ENCODE measurements around the gene SPSB3. TPM values are rescaled to one million over a fixed set of nuclear protein-coding genes. Genes with fewer than 3 reads are reported as not detected.

The SPSB3 gene
- total and polyA plus RNA-seq, 2 of the 13 experiments (the other 11 are each of a cell fraction or from before 2014, with no cell fraction given), result 13.2 to 21.9 TPM

GRCh38 chr16:1772362-1772907, 9.9 kb downstream of the SPSB3 start, which contains the start of gene EME2 (continued):
- TF ChIP-seq CERS6 (CRISPR knock-in tag; IDR thresholded peaks at IDR 0.05), result no peak
- TF ChIP-seq TAF15 (IDR thresholded peaks at IDR 0.05; ENCODE audit: low read depth, low read length, poor library complexity, severe bottlenecking), result no peak

- Histone ChIP-seq H3K4me1 (ENCODE audit: insufficient read depth, low read length) (peaks cover 12% of the 10 kb centered on the region), H3K36me3 (replicated peaks in 1 of 2; ENCODE audit: control insufficient read depth in 1 of 2, insufficient read depth in 2 of 2, low read length in 2 of 2) (peaks cover 9 to 22% of the 10 kb centered on the region in 2 experiments; a peak in 4 of 5 replicates), H3K27ac (ENCODE audit: extremely low read length, insufficient read depth, low read length) (peak overlapping the region; percentile 90), H3K9me3 (ENCODE audit: low read length) (no peaks in the 10 kb centered on the region), H3K27me3 (ENCODE audit: control insufficient read depth in 1 of 2, insufficient read depth in 2 of 2, low read length in 2 of 2) (no peaks in the 10 kb centered on the region; a peak in 2 of 5 replicates), H3K9ac (ENCODE audit: insufficient read depth, low read depth, low read length) (peak overlapping the region; percentile 99), H4K20me1 (ENCODE audit: insufficient read depth, low read length) (no peaks in the 10 kb centered on the region), H3K4me2 (ENCODE audit: low read depth, low read length) (peak overlapping the region; percentile 91), H3K4me3 (replicated peaks in 1 of 3; ENCODE audit: insufficient read depth in 1 of 3, low read depth in 2 of 3, low read length in 3 of 3) (peak overlapping the region; percentile 94 to 96 (median 95)), H2AFZ (ENCODE audit: low read length) (no peak overlapping the region), H3K79me2 (ENCODE audit: insufficient read depth, low read length) (peaks cover 30% of the 10 kb centered on the region)
- POLR2A ChIA-PET, result interaction anchor here (0.6 to 1.8 kb wide), 12 partner anchors 11 to 744 kb away, joined by 3 to 38 read pairs (median 4); partner anchors contain the start of genes FAHD1, HAGH, IGFALS and JPT2
- 0% methylated on average over 4 of the region's 22 CpGs for WGBS (ENCODE audit: low lambda C conversion rate)
- CTCF ChIA-PET (ENCODE audit: low intra/inter-chr PET ratio, low total read pairs), result no interaction called here
- intact Hi-C loops (cut with micrococcal nuclease; ENCODE audit: unreplicated experiment), result loop anchor here (5.0 kb wide), 1 partner anchor 40 kb away; no protein-coding TSS in a partner anchor
- TSS peak; percentile 81 for BruUV-seq (replicated peaks)
- ATAC-seq, result no peak
- no peak for FAIRE-seq
- in situ Hi-C loops (cut with HindIII; ENCODE audit: extremely low pct_ligation_motif_present, low pct_unique_long_range_greater_than_20kb), result no loop called here
- no peak for DNase-seq (ENCODE audit: low spot score)
- TF ChIP-seq PLSCR1 (CRISPR knock-in tag; IDR thresholded peaks at IDR 0.05; ENCODE audit: borderline replicate concordance) (no peak), RFX5 (IDR thresholded peaks at IDR 0.05; ENCODE audit: low read depth, low read length) (no peak), ZNF607 (CRISPR knock-in tag; IDR thresholded peaks at IDR 0.05; ENCODE audit: borderline replicate concordance) (0 out of 2 replicates have a peak, but pooled peaks have one; percentile 7), MYPOP (CRISPR knock-in tag; IDR thresholded peaks at IDR 0.05) (no peak), GABPA (IDR thresholded peaks at IDR 0.05; ENCODE audit: low read depth, low read length) (no peak), GABPA (CRISPR knock-in tag; IDR thresholded peaks at IDR 0.05; ENCODE audit: low read depth) (peak; percentile 32; the same call in 1 of the 2 replicates), BHLHE40 (IDR thresholded peaks at IDR 0.05; ENCODE audit: low read length) (no peak), TFDP1 (CRISPR knock-in tag; IDR thresholded peaks at IDR 0.05; ENCODE audit: borderline replicate concordance) (no peak), SRSF1 (optimal IDR thresholded peaks at IDR 0.05; ENCODE audit: low read depth, low read length) (peak; percentile 47), NFIB (CRISPR knock-in tag; IDR thresholded peaks at IDR 0.05; ENCODE audit: borderline replicate concordance) (no peak), UBTF (CRISPR knock-in tag; IDR thresholded peaks at IDR 0.05) (no peak), ZNF878 (CRISPR knock-in tag; IDR thresholded peaks at IDR 0.05) (no peak)
Observed at GRCh38 chr16:1771864-1772361, 10.5 kb downstream of the SPSB3 start.

All from HepG2 (cell line).